GM19324 (cell line): ENCODE measurements around the gene C1orf52.

Source experiments
- ATAC-seq: cut with Tn5 transposase; IDR thresholded peaks from one replicate; pipeline ENCODE4 v1.9.1; 2021; ENCODE audit warnings: mild to moderate bottlenecking, moderate library complexity; ENCODE audit not compliant: unreplicated experiment, low FRiP score

Gene C1orf52

GRCh38 chr1:85201340-85202091 is 57.9 kb downstream of the C1orf52 start:
- ATAC-seq, result peak; percentile 69

DNA sequence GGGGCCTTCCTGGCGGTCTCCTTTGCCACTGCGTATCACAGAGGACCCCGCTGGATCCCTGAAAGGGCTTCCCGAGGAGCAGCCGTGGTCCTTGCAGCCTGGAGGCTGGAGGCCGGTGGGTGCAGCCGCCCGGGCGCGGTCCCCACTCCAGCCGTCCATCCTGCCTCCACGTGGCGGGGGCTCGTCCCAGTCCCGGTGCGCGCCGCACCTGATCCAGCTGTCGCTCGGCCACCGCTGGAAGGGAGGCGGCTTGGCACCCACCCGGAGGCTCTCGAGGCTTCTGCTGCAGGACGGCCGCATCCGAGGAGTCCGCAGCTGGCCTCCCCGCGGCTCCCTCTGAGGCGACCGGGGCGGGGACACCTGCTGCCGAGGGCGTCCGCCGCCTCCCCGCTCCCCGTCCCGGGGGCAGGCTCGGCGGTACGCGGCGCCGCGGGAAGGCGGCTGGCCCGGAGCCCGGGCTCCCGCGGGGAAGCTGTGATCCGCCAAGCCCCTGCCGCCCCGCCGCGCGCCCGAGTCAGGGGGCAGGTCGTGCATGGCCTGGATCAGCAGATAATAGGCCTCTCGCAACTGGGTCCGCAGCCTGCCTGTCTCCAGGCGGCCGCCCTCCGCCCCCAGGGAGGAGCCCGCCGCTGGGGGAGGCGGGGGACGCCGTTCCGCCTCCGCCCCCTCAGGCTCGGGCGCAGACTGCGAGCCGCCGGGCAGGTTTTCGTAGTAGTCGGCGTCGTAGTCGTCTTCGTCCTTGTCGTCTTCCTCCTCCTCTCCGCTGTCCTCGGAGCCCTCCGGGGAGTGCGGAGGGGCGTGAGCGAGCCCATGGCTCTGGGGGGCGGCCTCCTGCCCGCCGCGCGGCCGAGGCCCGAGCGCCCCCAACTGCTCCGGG is 58.8 kb downstream of the C1orf52 start, which contains the start of gene SYDE2:
Gene SYDE2, minus strand, starts transcription at position 554 of the 877 bp plus-strand sequence. Its CDS starts 20 bp downstream, at position 534.
- ATAC-seq, result peak; percentile 86
